Endothelial cell of umbilical vein (primary cell): ENCODE measurements around the gene GPRIN2. TPM values are rescaled to one million over a fixed set of nuclear protein-coding genes. Genes with fewer than 3 reads are reported as not detected.

Experiments used
- BruUV-seq: library from RNA; stranded (reverse); fragments of 400-500 nt; replicated peaks from 2 replicates; lab custom pipeline; 2021; lab: Mats Ljungman, UMichigan
- CTCF ChIA-PET: fragments of 300-600, 350-600 bp; sonication (Branson Sonifier 250); formaldehyde crosslinking; loops from one replicate; lab custom pipeline; 2021; ENCODE audit warnings: antibody characterized with exemption, inconsistent platforms; lab: Charles Lee
- POLR2A ChIA-PET: fragments of 300-600, 350-600 bp; sonication (Branson Sonifier 250); formaldehyde crosslinking; loops from one replicate; lab custom pipeline; 2021; ENCODE audit warnings: antibody characterized with exemption, inconsistent platforms; lab: Charles Lee
- DNase-seq: peaks from one replicate; pipeline ENCODE4 v3.0.0-alpha.2; 2011; ENCODE audit warnings: low read depth, low spot score
- FAIRE-seq: peaks from 2 replicates; lab custom pipeline; 2011; peaks lifted over from hg19 to GRCh38; lab: Jason Lieb, UNC
- H2AFZ ChIP-seq: 2 replicates; pipeline ENCODE4 v1.6.0; 2012; ENCODE audit warnings: low read depth, low read length, control low read depth, inconsistent platforms
- H3K27ac ChIP-seq: 2 replicates; pipeline ENCODE4 v1.5.1; 2011; ENCODE audit warnings: low read depth, mild to moderate bottlenecking, control low read depth, low read length, moderate library complexity; ENCODE audit not compliant: insufficient read depth
- H3K27me3 ChIP-seq, 2 experiments: 2 replicates each; pipeline versions ENCODE4 v1.6.0 to v1.6.1; 2011; ENCODE audit warnings: low read length in 2 of 2, mixed read lengths in 1 of 2; ENCODE audit not compliant: control insufficient read depth in 2 of 2, insufficient read depth in 2 of 2
- H3K36me3 ChIP-seq, 2 experiments: 2 replicates in 1 of 2; 3 replicates in 1 of 2; pipeline ENCODE4 v1.5.1; 2011; ENCODE audit warnings: low read length in 2 of 2, mild to moderate bottlenecking in 1 of 2, moderate library complexity in 1 of 2; ENCODE audit not compliant: control insufficient read depth in 2 of 2, insufficient read depth in 2 of 2; ENCODE audit errors: extremely low read depth in 1 of 2
- H3K4me1 ChIP-seq: 3 replicates; pipeline ENCODE4 v1.5.1; 2011; ENCODE audit warnings: mild to moderate bottlenecking, low read length; ENCODE audit not compliant: control insufficient read depth, insufficient read depth; ENCODE audit errors: extremely low read depth
- H3K4me2 ChIP-seq: 2 replicates; pipeline ENCODE4 v1.6.1; 2011; ENCODE audit warnings: low read length, control low read depth, mixed read lengths; ENCODE audit not compliant: insufficient read depth
- H3K4me3 ChIP-seq, 3 experiments: fragments of 200-600 bp in 1 of 3; sonication (generic), shearing (Covaris generic) in 1 of 3; replicated peaks in 1 of 3; 2 replicates each; pipeline ENCODE4 v1.5.1; 2011 to 2016; ENCODE audit warnings: control low read depth in 3 of 3, low read length in 3 of 3, mild to moderate bottlenecking in 2 of 3, inconsistent platforms in 1 of 3, low read depth in 1 of 3, moderate library complexity in 1 of 3; ENCODE audit not compliant: insufficient read depth in 1 of 3
- H3K79me2 ChIP-seq: 2 replicates; pipeline ENCODE4 v1.6.0; 2012; ENCODE audit warnings: low read length, inconsistent platforms; ENCODE audit not compliant: control insufficient read depth, insufficient read depth
- H3K9ac ChIP-seq: replicated peaks from 2 replicates; pipeline ENCODE3; 2011; ENCODE audit warnings: low read length, control low read depth; ENCODE audit not compliant: insufficient read depth; ENCODE audit errors: extremely low read depth
- H3K9me1 ChIP-seq: replicated peaks from 3 replicates; pipeline ENCODE4 v1.6.0; 2011; ENCODE audit warnings: mild to moderate bottlenecking, low read length; ENCODE audit not compliant: control insufficient read depth, insufficient read depth; ENCODE audit errors: extremely low read depth
- H3K9me3 ChIP-seq: replicated peaks from 2 replicates; pipeline ENCODE4 v1.5.1; 2012; ENCODE audit warnings: low read length, inconsistent platforms; ENCODE audit not compliant: control insufficient read depth, insufficient read depth
- H4K20me1 ChIP-seq: replicated peaks from 2 replicates; pipeline ENCODE3; 2011; ENCODE audit warnings: mild to moderate bottlenecking, low read length; ENCODE audit not compliant: control insufficient read depth, insufficient read depth; ENCODE audit errors: extremely low read depth
- EZH2 ChIP-seq: IDR thresholded peaks from 2 replicates; pipeline ENCODE4 v1.6.1; 2012; ENCODE audit warnings: borderline replicate concordance, low read depth, mild to moderate bottlenecking, moderate library complexity, low read length, inconsistent platforms; ENCODE audit not compliant: severe bottlenecking
- FOS ChIP-seq: IDR thresholded peaks from 2 replicates; pipeline ENCODE4 v1.6.1; 2011; ENCODE audit warnings: mild to moderate bottlenecking, low read length, moderate library complexity, borderline replicate concordance; ENCODE audit not compliant: insufficient read depth
- GATA2 ChIP-seq: IDR thresholded peaks from 2 replicates; pipeline ENCODE4 v1.7.0; 2011; ENCODE audit warnings: low read depth, mild to moderate bottlenecking, moderate library complexity, mixed read lengths, low read length; ENCODE audit not compliant: insufficient read length, insufficient read depth
- JUN ChIP-seq: IDR thresholded peaks from 2 replicates; pipeline ENCODE4 v1.6.1; 2011; ENCODE audit warnings: borderline replicate concordance, low read depth; ENCODE audit not compliant: insufficient read length, insufficient read depth
- MYC ChIP-seq: IDR thresholded peaks from one replicate; pipeline ENCODE4 v1.6.1; 2011; ENCODE audit warnings: mild to moderate bottlenecking, low read depth, low read length
- POLR2A ChIP-seq: IDR thresholded peaks from 2 replicates; pipeline ENCODE4 v1.6.1; 2012; ENCODE audit warnings: low read depth, mild to moderate bottlenecking, control low read depth, low read length
- POLR2AphosphoS5 ChIP-seq: IDR thresholded peaks from 2 replicates; pipeline ENCODE4 v1.6.1; 2012; ENCODE audit warnings: low read depth, mild to moderate bottlenecking, control low read depth, low read length, moderate library complexity; ENCODE audit not compliant: insufficient read depth
- dilution Hi-C: fragments of 300-500 bp; cut with MboI; formaldehyde crosslinking; loops from one replicate; pipeline ENCODE4 v1.15.0; 2019; ENCODE audit warnings: low sequenced_read_pairs; ENCODE audit not compliant: extremely low pct_ligation_motif_present
- intact Hi-C: fragments of 100-400 bp; cut with micrococcal nuclease; formaldehyde crosslinking; loops from one replicate; pipeline ENCODE4 v1.10.0; 2022
- polyA plus RNA-seq, 4 experiments: library from polyadenylated mRNA; depleted of rRNA in 3 of 4; stranded (reverse) in 3 of 4; unstranded in 1 of 4; fragments of >200 nt; gene quantifications; 2 replicates each; pipeline versions ENCODE4 v1.2.1 to v1.2.3, GENCODE V29; 2011 to 2012; ENCODE audit warnings: missing spikeins in 1 of 4
- total RNA-seq: library from RNA; stranded (reverse); gene quantifications from 2 replicates; pipeline ENCODE4 v1.2.3, GENCODE V29; 2021
- TF ChIP-seq, protein P1 (sequence below): IDR thresholded peaks from 2 replicates; pipeline ENCODE4 v1.6.1; 2011; ENCODE audit not compliant: insufficient read depth, insufficient read length
- TF ChIP-seq, protein P2 (sequence below), 2 donors: IDR thresholded peaks; 1 replicate in 1 of 2; 2 replicates in 1 of 2; pipeline ENCODE4 v1.5.1; 2011; ENCODE audit warnings: low read length in 2 of 2, mild to moderate bottlenecking in 2 of 2, moderate library complexity in 2 of 2, control low read depth in 1 of 2, inconsistent platforms in 1 of 2, low read depth in 1 of 2; ENCODE audit not compliant: insufficient read depth in 1 of 2; ENCODE audit errors: extremely low read depth in 1 of 2

The GPRIN2 gene
- total and polyA plus RNA-seq, 2 donors (not counting 3 experiments of a cell fraction or from before 2014, with no cell fraction given) = not detected

DNA sequence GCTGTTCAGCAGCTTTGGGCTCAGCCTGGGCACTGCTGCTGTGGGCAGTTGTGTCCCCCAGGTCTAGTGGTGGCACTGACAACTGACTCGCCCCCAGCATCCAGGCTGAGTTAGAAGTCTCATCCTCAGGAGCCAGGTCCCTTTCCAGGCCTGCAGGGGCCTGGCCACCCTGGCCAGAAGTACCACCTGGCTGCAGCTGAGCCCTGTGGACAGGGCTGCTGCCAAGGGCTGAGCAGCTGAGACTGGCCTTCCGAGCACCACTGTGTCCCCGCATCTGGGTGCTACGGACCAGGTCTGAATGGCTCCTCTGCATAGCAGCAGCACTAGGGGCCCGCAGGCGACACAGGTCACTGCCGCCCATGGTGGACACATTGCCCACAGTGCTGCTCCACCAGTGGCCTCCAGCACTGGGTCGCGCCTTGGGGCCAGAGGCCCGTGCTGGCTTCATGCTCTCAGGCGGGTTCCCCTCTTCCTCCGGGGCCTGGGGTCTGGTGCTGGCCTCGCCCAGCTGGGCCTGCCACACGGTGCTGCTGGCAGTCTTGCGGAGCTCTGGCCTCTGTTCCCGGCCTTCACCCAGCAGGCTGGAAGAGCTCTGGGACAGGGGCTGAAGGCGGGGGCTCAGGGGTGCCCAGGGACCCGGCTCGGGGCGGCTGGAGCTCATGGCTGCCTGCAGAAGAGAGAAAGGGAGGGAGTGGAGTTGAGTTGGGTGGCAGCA lies 6.2 kb downstream of the GPRIN2 start:
- POLR2A ChIA-PET = no interaction called here
- FAIRE-seq (no peak), DNase-seq (no peak)
- Histone ChIP-seq H3K36me3 (no peaks in the 10 kb centered on the region), H3K4me1 (no peaks in the 10 kb centered on the region), H3K27ac (no peak overlapping the region), H3K9me3 (no peaks in the 10 kb centered on the region), H3K27me3 (peaks cover 1 to 10% of the 10 kb centered on the region in 2 experiments), H3K4me2 (no peak overlapping the region), H3K9me1 (no peaks in the 10 kb centered on the region), H3K4me3 (no peak overlapping the region), H3K9ac (no peak overlapping the region), H4K20me1 (no peaks in the 10 kb centered on the region), H2AFZ (no peak overlapping the region), H3K79me2 (no peaks in the 10 kb centered on the region)
- TF ChIP-seq EZH2 = no peak
- TF ChIP-seq JUN = no peak
- no peak for TF ChIP-seq GATA2
- TF ChIP-seq FOS = no peak
- TF ChIP-seq POLR2AphosphoS5 = no peak
- no peak for TF ChIP-seq POLR2A
- no peak for TF ChIP-seq MYC
- TF ChIP-seq, protein P1, sequence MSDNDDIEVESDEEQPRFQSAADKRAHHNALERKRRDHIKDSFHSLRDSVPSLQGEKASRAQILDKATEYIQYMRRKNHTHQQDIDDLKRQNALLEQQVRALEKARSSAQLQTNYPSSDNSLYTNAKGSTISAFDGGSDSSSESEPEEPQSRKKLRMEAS = no peak
- TF ChIP-seq, protein P2, sequence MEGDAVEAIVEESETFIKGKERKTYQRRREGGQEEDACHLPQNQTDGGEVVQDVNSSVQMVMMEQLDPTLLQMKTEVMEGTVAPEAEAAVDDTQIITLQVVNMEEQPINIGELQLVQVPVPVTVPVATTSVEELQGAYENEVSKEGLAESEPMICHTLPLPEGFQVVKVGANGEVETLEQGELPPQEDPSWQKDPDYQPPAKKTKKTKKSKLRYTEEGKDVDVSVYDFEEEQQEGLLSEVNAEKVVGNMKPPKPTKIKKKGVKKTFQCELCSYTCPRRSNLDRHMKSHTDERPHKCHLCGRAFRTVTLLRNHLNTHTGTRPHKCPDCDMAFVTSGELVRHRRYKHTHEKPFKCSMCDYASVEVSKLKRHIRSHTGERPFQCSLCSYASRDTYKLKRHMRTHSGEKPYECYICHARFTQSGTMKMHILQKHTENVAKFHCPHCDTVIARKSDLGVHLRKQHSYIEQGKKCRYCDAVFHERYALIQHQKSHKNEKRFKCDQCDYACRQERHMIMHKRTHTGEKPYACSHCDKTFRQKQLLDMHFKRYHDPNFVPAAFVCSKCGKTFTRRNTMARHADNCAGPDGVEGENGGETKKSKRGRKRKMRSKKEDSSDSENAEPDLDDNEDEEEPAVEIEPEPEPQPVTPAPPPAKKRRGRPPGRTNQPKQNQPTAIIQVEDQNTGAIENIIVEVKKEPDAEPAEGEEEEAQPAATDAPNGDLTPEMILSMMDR (IDR thresholded peaks at IDR 0.05; ENCODE audit: extremely low read depth in 1 of 2, insufficient read depth in 1 of 2, low read depth in 1 of 2, low read length in 2 of 2) = no peak
- CTCF ChIA-PET = interaction anchor here (1.4 kb wide), 1 partner anchor 10 kb away, joined by 3 read pairs; no protein-coding TSS in a partner anchor
- BruUV-seq = no TSS peak
- intact Hi-C loops (no loop called here), dilution Hi-C loops (no loop called here)
